Right lobe of liver (tissue), 6 donors: ENCODE data around the gene MACROD2. TPM values are rescaled to one million over a fixed set of nuclear protein-coding genes. Genes with fewer than 3 reads are reported as not detected.

Experiments used
- ATAC-seq, 4 donors: fragments of 200-7000 bp; cut with Tn5 transposase; one replicate each; pipeline ENCODE4 v1.9.1; 2020; ENCODE audit warnings: mild to moderate bottlenecking in 4 of 4, moderate library complexity in 4 of 4
- DNase-seq, 3 donors: peaks; one replicate each; pipeline ENCODE4 v3.0.0-alpha.2; 2020
- H3K27ac ChIP-seq, 3 donors: fragments of 200-600 bp; one replicate each; pipeline ENCODE4 v1.8.0; 2022
- H3K27me3 ChIP-seq, 2 donors: fragments of 200-600 bp; one replicate each; pipeline ENCODE4 v1.8.0; 2022
- H3K36me3 ChIP-seq, 4 donors: fragments of 200-600 bp; sonication (generic) in 1 of 4; one replicate each; pipeline versions ENCODE4 v1.5.1 to v1.8.0; 2017 to 2022; ENCODE audit warnings: control low read depth in 1 of 4
- H3K4me1 ChIP-seq, 4 donors: fragments of 200-600 bp; sonication (generic) in 1 of 4; one replicate each; pipeline versions ENCODE4 v1.5.1 to v1.8.0; 2017 to 2022; ENCODE audit warnings: control low read depth in 1 of 4
- H3K4me3 ChIP-seq, 3 donors: fragments of 200-600 bp; one replicate each; pipeline ENCODE4 v1.8.0; 2022
- H3K9me3 ChIP-seq, 4 donors: fragments of 200-600 bp; sonication (generic) in 1 of 4; one replicate each; pipeline versions ENCODE4 v1.5.1 to v1.8.0; 2017 to 2022; ENCODE audit warnings: control low read depth in 1 of 4
- POLR2A ChIP-seq: fragments of 450-650 bp; IDR thresholded peaks from one replicate; pipeline ENCODE4 v1.6.1; 2017; ENCODE audit warnings: antibody characterized with exemption, mild to moderate bottlenecking
- WGBS: methylation state at CpG from one replicate; pipeline ENCODE4 v1.1.6; 2018; ENCODE audit warnings: low coverage, low lambda C conversion rate; ENCODE audit not compliant: insufficient coverage; ENCODE audit errors: missing lambda C conversion rate; 5-methylcytosine and 5-hydroxymethylcytosine counted together
- intact Hi-C, 2 donors: fragments of 100-400 bp; cut with DNase I; formaldehyde crosslinking; loops; one replicate each; pipeline versions ENCODE4 v1.11.2 to v1.14.1; 2022
- total RNA-seq, 6 experiments: library from RNA; depleted of rRNA in 2 of 6; stranded (reverse); fragments of >200 nt in 2 of 6; fragmentation: NEBNext Ultra II Directional in 3 of 6; extraction: Animal tissue kit (Norgen Biotek cat#: 25700) in 3 of 6; gene quantifications; one replicate each; pipeline versions ENCODE4 v1.1.0 to v1.2.4, GENCODE V29; 2016 to 2023
- TF ChIP-seq, protein P1 (sequence below), 4 donors: fragments of 200-600 bp in 3 of 4; fragments of 450-650 bp in 1 of 4; IDR thresholded peaks; one replicate each; pipeline versions ENCODE4 v1.5.1 to v1.8.0; 2016 to 2022; ENCODE audit warnings: antibody characterized with exemption in 4 of 4, mild to moderate bottlenecking in 2 of 4
- donor health status: DM: no; HTN: yes; CAD: no.
- donor health status: DM: no; HTN: no; CAD: no.
- donor health status: DM: no; HTN: no; CAD: no.
- donor health status: DM: no; HTN: yes; CAD: no.
- donor health status: DM: no; HTN: yes; CAD: no.

MACROD2 gene
- total RNA-seq, 6 experiments from 2014 or later = 1.2 to 5.5 (median 3.3) TPM

DNA sequence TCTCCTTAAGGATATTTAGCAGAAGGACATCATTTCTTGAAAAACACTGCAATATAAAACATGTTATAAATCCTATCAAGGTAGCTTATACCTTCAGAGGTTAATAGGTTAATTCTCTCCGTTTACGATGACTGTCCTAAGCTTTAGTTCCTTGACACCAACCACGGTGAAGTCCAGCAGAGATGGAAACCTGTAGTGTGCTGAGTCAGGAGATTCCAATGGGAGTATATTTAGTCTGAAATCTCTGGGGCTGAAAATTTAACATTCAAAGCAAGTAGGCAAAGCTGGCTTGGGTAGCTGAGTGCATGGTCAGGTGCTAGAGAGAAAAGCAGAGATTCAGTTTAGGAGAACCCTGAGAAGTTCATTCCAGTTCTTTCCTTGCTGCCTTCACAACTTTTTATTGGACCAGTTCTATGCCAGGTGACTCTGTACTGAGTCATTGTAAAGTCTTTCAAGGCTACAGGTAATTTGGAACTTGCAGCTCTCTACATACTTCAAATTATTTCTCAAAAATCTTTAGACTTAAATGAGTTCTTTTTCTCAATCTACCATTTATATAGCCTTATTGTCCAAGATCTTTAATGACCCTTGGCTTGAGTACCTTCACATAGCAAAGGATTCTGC is 1351.5 kb downstream of the MACROD2 start:
- no peaks in the 10 kb centered on the region for H3K9me3 ChIP-seq
- H3K36me3 ChIP-seq = no peaks in the 10 kb centered on the region
- 100% methylated on average over 2 of the region's 3 CpGs for WGBS
- no peak for DNase-seq
- TF ChIP-seq POLR2A = no peak
- TF ChIP-seq, protein P1, sequence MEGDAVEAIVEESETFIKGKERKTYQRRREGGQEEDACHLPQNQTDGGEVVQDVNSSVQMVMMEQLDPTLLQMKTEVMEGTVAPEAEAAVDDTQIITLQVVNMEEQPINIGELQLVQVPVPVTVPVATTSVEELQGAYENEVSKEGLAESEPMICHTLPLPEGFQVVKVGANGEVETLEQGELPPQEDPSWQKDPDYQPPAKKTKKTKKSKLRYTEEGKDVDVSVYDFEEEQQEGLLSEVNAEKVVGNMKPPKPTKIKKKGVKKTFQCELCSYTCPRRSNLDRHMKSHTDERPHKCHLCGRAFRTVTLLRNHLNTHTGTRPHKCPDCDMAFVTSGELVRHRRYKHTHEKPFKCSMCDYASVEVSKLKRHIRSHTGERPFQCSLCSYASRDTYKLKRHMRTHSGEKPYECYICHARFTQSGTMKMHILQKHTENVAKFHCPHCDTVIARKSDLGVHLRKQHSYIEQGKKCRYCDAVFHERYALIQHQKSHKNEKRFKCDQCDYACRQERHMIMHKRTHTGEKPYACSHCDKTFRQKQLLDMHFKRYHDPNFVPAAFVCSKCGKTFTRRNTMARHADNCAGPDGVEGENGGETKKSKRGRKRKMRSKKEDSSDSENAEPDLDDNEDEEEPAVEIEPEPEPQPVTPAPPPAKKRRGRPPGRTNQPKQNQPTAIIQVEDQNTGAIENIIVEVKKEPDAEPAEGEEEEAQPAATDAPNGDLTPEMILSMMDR (IDR thresholded peaks at IDR 0.05) = no peak
- intact Hi-C loops = no loop called here
- ATAC-seq = no peak
- H3K4me3 ChIP-seq = no peak overlapping the region
- peaks cover 0 to 11% (median 2%) of the 10 kb centered on the region in 4 donors for H3K4me1 ChIP-seq
- no peak overlapping the region for H3K27ac ChIP-seq
- H3K27me3 ChIP-seq = no peaks in the 10 kb centered on the region

DNA sequence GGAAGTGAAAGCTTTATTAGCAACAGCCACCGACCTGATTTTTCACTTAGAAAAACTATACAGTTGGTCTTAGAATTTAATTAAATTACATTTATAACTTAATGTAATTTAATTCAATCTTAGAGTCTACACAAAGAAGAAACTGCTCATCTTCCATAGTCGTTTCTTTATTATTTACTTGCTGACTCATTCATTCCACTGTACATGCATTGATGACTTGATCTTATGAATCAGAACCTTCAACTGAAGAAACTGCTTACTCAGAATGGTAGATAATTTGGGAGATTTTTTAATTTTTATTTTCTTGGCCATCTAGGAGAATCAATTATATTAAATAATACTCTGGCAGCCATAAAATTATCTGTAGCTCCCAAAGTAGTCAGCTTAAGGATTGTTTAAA is 1363.7 kb downstream of the MACROD2 start:
- 58% methylated on average over 2 of the region's 2 CpGs for WGBS
- no peak overlapping the region for H3K4me3 ChIP-seq
- H3K9me3 ChIP-seq = no peaks in the 10 kb centered on the region
- TF ChIP-seq, protein P1 (IDR thresholded peaks at IDR 0.05) = no peak
- TF ChIP-seq POLR2A = no peak
- H3K27me3 ChIP-seq = no peaks in the 10 kb centered on the region
- no peak for ATAC-seq
- H3K36me3 ChIP-seq = no peaks in the 10 kb centered on the region
- no peak overlapping the region for H3K27ac ChIP-seq
- H3K4me1 ChIP-seq = no peaks in the 10 kb centered on the region
- no peak for DNase-seq
- intact Hi-C loops = no loop called here

DNA sequence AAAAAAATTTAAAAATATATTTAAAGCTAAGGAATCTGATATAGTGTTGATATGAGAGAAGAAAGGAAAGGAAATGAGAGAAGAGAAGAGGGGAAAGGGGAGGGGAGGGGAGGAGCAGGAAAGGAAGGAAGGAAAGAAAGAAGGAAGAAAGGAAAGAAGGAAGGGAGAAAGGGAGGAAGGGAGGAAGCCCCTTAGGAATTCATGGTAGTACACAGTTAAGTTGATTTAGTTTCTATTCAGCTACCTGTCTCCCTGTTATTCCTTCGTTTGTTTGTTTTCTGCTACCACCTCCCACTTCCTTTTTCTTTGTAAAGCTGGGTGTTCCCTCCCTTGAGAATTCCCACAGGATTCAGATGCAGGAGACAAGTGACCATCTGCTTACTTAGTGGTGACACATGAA is 1367.5 kb downstream of the MACROD2 start:
- WGBS = 31% methylated on average over 1 of the region's 1 CpG
- no peaks in the 10 kb centered on the region for H3K27me3 ChIP-seq
- no peak overlapping the region for H3K4me3 ChIP-seq
- no peak for DNase-seq
- H3K4me1 ChIP-seq = no peaks in the 10 kb centered on the region
- TF ChIP-seq POLR2A = no peak
- TF ChIP-seq, protein P1 (IDR thresholded peaks at IDR 0.05) = no peak
- intact Hi-C loops = no loop called here
- no peaks in the 10 kb centered on the region for H3K9me3 ChIP-seq
- ATAC-seq = no peak
- no peak overlapping the region for H3K27ac ChIP-seq
- H3K36me3 ChIP-seq = no peaks in the 10 kb centered on the region

DNA sequence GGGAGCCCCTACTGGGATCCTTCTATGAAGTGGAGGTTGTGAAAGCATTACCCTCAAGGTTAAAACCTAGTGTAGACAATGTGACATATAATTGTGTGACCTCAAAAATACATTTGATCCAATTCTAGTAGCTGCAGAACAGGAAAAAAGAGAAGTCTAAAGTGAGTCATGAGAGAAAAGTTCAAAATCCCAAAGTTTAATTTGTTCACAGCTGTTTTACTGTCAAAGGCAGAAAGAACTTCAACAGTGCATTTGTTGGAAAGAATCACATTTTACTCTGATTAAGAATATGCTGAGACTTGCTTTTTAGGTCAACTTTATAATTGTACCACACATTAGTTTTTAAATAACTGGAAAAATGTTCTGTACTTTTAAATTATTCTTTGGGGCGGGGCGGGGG is 1369.5 kb downstream of the MACROD2 start:
- Histone ChIP-seq H3K27me3 (no peaks in the 10 kb centered on the region), H3K4me3 (no peak overlapping the region), H3K36me3 (no peaks in the 10 kb centered on the region), H3K4me1 (no peaks in the 10 kb centered on the region), H3K9me3 (no peaks in the 10 kb centered on the region), H3K27ac (no peak overlapping the region)
- intact Hi-C loops = no loop called here
- TF ChIP-seq POLR2A = no peak
- TF ChIP-seq, protein P1 (IDR thresholded peaks at IDR 0.05) = no peak
- 72% methylated on average over 2 of the region's 2 CpGs for WGBS
- DNase-seq = no peak
- ATAC-seq = no peak

DNA sequence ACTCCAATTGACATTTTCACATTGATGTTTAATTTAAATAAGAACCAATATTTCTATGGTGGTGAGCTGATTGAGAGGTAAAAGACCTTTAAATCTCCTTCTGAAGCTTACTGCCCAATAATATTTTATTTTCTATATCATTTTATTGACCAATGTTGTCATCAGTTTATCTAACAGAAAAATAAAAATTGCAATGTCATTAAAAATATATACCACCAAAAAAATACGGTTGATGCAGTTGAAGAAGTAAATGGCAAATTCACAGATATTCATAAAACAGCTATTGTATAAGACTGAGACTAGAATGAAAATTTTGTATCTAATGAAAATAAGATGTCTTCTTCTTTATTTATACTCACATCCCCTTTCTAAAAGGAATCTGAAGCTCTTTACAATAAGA is 1375.1 kb downstream of the MACROD2 start:
- no peak for ATAC-seq

More for the DNA sequence above, 1375.1 kb downstream of the MACROD2 start:
- intact Hi-C loops = no loop called here
- no peak overlapping the region for H3K4me3 ChIP-seq
- no peak for DNase-seq
- H3K27me3 ChIP-seq = no peaks in the 10 kb centered on the region
- 88% methylated on average over 1 of the region's 1 CpG for WGBS
- H3K27ac ChIP-seq = no peak overlapping the region
- TF ChIP-seq POLR2A = no peak
- TF ChIP-seq, protein P1 (IDR thresholded peaks at IDR 0.05) = no peak
- no peaks in the 10 kb centered on the region for H3K4me1 ChIP-seq
- no peaks in the 10 kb centered on the region for H3K36me3 ChIP-seq
- no peaks in the 10 kb centered on the region for H3K9me3 ChIP-seq
